ENCODE data around the gene PCDHGA6.
A peak's percentile ranks its signal among the peaks of the same experiment; 100 is the strongest.
"Not testable (repeated sequence)": the region's sequence is repeated elsewhere in the genome, so short reads cannot be mapped to it uniquely, and the experiment has no call there.

- TF ChIP-seq CTCF (IDR thresholded peaks at IDR 0.05), result peak in 4 of 6 experiments; percentile 41 to 58 (median 47)
- not testable (repeated sequence) for TF ChIP-seq POLR2A (IDR thresholded peaks at IDR 0.05)
Observed at GRCh38 chr5:141387557-141388311, 14.0 kb downstream of the PCDHGA6 start, which contains the start of gene PCDHGB4.

All from thyroid gland (tissue), 4 donors.